Stimulated activated effector memory CD8-positive, alpha-beta T cell treated with anti-CD3 and anti-CD28 coated beads, Interleukin-12 subunit alpha, Interleukin-12 subunit beta, amount 100 ng/mL, for 72 hours (primary cell): Measurements from ENCODE around the gene KRTAP5-1.

Experiments
- ATAC-seq: fragments of 150-1000 bp; cut with Tn5 transposase; 2 replicates; pipeline ENCODE4 v1.10.0; 2021
- DNase-seq, 2 donors: peaks; one replicate each; pipeline ENCODE4 v3.0.0; 2021 to 2022; ENCODE audit warnings: low spot score in 2 of 2
- H3K27ac Mint-ChIP-seq: one replicate; pipeline ENCODE4 v1.8.0; 2022; ENCODE audit warnings: mild to moderate bottlenecking, mixed read lengths
- H3K36me3 Mint-ChIP-seq: one replicate; pipeline ENCODE4 v1.8.0; 2022; ENCODE audit warnings: mild to moderate bottlenecking, mixed read lengths
- H3K4me1 Mint-ChIP-seq: one replicate; pipeline ENCODE4 v1.8.0; 2022; ENCODE audit warnings: mixed read lengths
- H3K4me3 Mint-ChIP-seq: one replicate; pipeline ENCODE4 v1.8.0; 2022; ENCODE audit warnings: mild to moderate bottlenecking, mixed read lengths
- H3K9me3 Mint-ChIP-seq: one replicate; pipeline ENCODE4 v1.8.0; 2022; ENCODE audit warnings: mixed read lengths

The KRTAP5-1 gene

DNA sequence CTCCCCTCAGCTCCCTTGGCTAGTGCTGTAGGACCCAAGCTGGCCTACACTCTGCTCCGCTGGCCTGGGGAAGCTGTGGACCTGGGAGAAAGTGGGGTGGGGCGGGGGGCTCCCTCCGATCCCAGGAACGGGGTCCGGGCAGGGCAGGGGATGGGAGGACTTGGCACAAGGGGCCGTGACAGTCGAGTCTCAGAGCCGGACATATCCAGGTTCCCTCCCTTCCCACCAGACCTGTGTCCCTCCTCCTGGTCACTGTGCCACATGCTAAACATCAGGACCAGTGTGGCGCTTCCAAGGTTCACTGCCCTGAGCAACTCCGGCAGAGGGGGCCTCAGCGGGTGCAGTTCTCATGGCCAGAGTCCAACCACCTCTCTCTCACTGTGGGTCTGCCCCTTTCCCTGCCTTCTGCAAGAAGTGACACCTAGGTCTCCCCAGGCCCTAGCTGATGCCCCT is 15.1 kb downstream of the KRTAP5-1 start:
- Mint-ChIP-seq H3K9me3 (no peaks in the 10 kb centered on the region), H3K4me3 (peak overlapping the region; percentile 53), H3K36me3 (peaks cover 5% of the 10 kb centered on the region), H3K27ac (no peak overlapping the region), H3K4me1 (peaks cover 26% of the 10 kb centered on the region)
- DNase-seq (no peak), ATAC-seq (no peak)

DNA sequence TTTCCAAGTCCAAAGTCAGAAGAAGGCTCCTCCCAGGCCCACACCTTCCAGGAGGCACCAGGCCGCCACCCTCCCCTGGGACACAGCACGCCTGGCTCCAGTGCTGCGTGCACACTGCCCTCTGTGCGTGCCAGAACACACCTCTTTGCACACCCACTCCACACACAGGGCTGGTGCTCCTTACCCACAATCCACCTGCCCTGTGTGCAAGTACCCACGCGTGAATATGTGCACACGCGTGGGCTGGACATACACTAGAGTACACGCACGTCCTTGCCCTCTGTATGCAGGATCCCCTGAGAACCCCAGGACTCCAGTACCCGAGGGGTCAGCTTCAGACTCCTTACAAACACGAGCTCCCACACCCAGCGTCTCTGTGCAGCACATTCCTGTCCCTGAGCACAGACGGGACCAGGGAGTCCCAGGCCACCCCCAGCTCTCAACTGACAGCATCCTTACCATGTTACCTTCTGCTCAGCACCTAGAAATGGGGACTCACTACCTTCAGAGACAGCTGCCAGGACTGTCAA is 15.8 kb downstream of the KRTAP5-1 start:
- DNase-seq, result no peak
- Mint-ChIP-seq H3K4me3 (no peak overlapping the region), H3K27ac (peak overlapping the region; percentile 83)

GRCh38 chr11:1568441-1568911 is 16.6 kb downstream of the KRTAP5-1 start:
- Mint-ChIP-seq H3K4me1 (peaks cover 23% of the 10 kb centered on the region), H3K36me3 (peaks cover 5% of the 10 kb centered on the region), H3K4me3 (no peak overlapping the region), H3K27ac (peak overlapping the region; percentile 83), H3K9me3 (no peaks in the 10 kb centered on the region)
- ATAC-seq (peak; percentile 4), DNase-seq (peak in 1 of 2 donors; percentile 58)

More for the DNA sequence above, 15.8 kb downstream of the KRTAP5-1 start:
- Mint-ChIP-seq H3K4me1 (peaks cover 26% of the 10 kb centered on the region), H3K9me3 (no peaks in the 10 kb centered on the region), H3K36me3 (peaks cover 5% of the 10 kb centered on the region)
- ATAC-seq, result no peak

DNA sequence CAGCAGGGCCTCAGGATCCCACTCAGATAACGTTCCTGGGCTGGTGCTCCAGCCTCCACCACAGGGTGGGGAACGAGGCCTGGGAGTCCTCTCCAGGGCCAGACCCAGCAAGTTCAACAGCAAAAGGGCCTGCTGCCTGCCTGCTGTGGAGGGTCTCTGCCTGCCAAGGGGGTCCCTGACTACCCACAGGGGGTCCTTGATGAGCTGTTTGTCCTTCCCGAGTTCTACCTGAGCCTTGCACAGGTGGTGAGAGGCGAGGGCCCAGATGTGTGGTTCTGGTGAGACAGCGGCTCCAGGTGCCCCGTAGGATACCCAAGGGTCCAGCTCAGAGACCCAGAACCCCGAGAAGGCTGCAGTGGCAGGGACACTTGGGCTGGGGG is 17.4 kb downstream of the KRTAP5-1 start:
- no peak for ATAC-seq
- no peaks in the 10 kb centered on the region for H3K9me3 Mint-ChIP-seq
- H3K4me3 Mint-ChIP-seq, result no peak overlapping the region
- peaks cover 5% of the 10 kb centered on the region for H3K36me3 Mint-ChIP-seq
- peak overlapping the region; percentile 32 for H3K27ac Mint-ChIP-seq
- H3K4me1 Mint-ChIP-seq, result peaks cover 19% of the 10 kb centered on the region
- DNase-seq, result no peak

DNA sequence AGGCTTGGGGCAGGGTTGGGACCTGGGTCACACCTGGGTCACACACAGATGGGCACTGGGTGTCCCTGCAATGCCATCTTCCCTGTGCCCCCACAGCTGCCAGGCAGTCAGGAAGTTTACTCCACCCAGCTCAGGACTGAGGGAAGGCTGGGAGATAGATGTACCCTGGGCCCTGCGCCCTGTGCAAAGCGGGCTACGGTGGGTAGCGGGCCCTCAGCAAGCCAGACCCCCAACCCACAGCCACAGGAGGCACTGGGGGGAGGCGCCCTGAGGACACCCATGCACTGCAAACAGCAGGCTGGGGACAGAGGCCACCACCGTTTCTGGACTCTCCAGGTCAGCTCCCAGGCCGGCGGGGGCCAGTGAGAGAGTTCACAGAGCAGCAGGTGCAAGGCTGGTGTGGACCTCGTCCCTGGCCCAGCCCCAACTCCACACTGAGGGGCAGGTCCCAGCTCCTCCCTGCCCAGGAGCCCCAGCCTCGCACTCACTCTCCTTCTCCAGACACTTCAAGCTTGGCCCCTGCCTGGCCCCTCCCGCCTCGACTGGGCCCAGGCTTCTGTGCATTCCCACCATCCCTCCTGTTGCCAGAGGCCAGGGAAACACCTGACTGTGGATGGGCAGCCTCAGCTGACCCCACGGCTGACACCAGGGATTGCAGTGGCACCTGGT is 17.9 kb downstream of the KRTAP5-1 start:
- no peaks in the 10 kb centered on the region for H3K9me3 Mint-ChIP-seq
- H3K4me3 Mint-ChIP-seq, result no peak overlapping the region
- peaks cover 5% of the 10 kb centered on the region for H3K36me3 Mint-ChIP-seq
- peak overlapping the region; percentile 32 for H3K27ac Mint-ChIP-seq
- DNase-seq, result no peak
- no peak for ATAC-seq
- peaks cover 19% of the 10 kb centered on the region for H3K4me1 Mint-ChIP-seq

GRCh38 chr11:1566381-1567051 is 18.6 kb downstream of the KRTAP5-1 start:
- Mint-ChIP-seq H3K4me1 (peaks cover 19% of the 10 kb centered on the region), H3K9me3 (no peaks in the 10 kb centered on the region)
- ATAC-seq, result no peak

GRCh38 chr11:1565904-1566247 is 19.2 kb downstream of the KRTAP5-1 start:
- peaks cover 19% of the 10 kb centered on the region for H3K4me1 Mint-ChIP-seq
- ATAC-seq, result no peak
- H3K4me3 Mint-ChIP-seq, result no peak overlapping the region
- peaks cover 5% of the 10 kb centered on the region for H3K36me3 Mint-ChIP-seq
- H3K27ac Mint-ChIP-seq, result no peak overlapping the region
- no peak for DNase-seq
- H3K9me3 Mint-ChIP-seq, result no peaks in the 10 kb centered on the region

More at GRCh38 chr11:1566381-1567051, 18.6 kb downstream of the KRTAP5-1 start:
- peaks cover 5% of the 10 kb centered on the region for H3K36me3 Mint-ChIP-seq
- no peak for DNase-seq
- H3K4me3 Mint-ChIP-seq, result no peak overlapping the region
- H3K27ac Mint-ChIP-seq, result peak overlapping the region; percentile 32

DNA sequence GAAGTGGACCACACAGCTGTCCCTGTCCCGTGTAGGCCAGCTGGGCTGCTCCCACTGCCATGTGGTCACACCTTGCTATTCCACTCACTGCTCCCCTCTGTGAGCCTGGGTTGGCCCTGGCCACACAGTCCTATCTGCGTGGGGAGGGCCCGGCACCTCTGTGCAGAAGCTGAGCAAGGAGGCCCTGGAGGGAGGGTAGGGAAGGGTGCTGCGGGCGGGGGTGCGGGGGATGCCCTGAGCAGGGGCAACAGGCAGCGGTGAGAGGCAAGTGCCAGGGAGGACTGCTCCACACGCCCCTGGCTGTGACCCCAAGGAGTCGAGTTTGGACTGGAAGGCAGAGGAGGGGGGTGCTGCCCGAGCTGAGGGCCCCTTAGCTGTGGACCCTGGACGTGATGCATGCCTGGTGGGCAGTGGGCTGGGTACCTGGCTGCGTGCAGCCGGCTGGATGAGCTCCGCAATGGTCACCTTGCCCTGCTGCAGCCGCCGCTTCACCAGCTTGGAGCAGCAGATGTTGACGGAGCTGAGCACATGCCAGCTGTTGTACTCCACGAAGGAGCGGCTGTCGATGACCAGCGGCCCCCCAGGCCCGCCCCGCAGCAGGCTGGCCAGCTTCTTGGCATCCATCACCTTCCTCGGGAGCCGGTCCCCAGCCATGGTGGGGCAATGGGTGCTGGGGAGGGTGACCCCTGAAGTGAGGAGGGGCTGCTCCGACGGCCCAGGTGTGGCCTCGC is 19.7 kb downstream of the KRTAP5-1 start:
- Mint-ChIP-seq H3K36me3 (peaks cover 5% of the 10 kb centered on the region), H3K4me3 (no peak overlapping the region), H3K27ac (no peak overlapping the region), H3K4me1 (peaks cover 19% of the 10 kb centered on the region), H3K9me3 (no peaks in the 10 kb centered on the region)
- no peak for DNase-seq
- no peak for ATAC-seq

DNA sequence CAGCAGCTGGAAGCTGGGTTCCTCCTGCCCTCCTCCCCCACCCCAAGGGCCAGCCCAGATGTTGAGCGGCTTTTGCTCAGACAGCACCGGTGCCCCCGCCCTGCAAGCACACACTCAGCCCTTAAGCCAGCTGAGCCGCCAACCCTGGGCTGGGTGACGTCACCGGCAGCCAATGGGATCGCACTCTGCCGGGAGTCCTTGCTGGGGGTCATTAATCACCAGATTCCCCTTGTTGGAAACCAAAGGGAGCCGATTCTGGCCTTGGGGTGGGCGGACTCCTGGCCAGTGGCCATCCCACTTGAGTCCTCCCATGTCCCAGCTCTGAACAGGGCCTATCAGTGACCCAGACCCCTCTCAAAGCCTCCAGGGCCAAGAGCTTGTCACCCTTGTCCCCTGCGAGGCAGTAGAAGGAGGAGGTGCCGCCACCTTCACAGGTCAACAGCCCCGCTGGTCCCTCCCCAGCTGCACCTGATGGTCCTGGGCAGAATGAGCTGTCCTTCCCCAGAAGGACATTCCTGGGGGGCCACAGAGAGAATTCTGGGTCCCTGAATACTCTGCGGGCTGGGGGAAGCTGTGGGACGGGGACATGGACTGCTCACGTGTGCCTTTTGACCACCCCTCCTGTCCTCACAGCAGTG is 20.4 kb downstream of the KRTAP5-1 start:
- H3K36me3 Mint-ChIP-seq, result peaks cover 4% of the 10 kb centered on the region
- ATAC-seq (no peak), DNase-seq (no peak)
- H3K4me3 Mint-ChIP-seq, result no peak overlapping the region
- H3K4me1 Mint-ChIP-seq, result peaks cover 14% of the 10 kb centered on the region
- H3K9me3 Mint-ChIP-seq, result no peaks in the 10 kb centered on the region
- H3K27ac Mint-ChIP-seq, result no peak overlapping the region

GRCh38 chr11:1563697-1564534 is 21.2 kb downstream of the KRTAP5-1 start:
- no peak overlapping the region for H3K4me3 Mint-ChIP-seq
- H3K36me3 Mint-ChIP-seq, result no peaks in the 10 kb centered on the region
- no peak for ATAC-seq
- H3K9me3 Mint-ChIP-seq, result no peaks in the 10 kb centered on the region
- H3K4me1 Mint-ChIP-seq, result peaks cover 7% of the 10 kb centered on the region
- no peak for DNase-seq
- no peak overlapping the region for H3K27ac Mint-ChIP-seq

DNA sequence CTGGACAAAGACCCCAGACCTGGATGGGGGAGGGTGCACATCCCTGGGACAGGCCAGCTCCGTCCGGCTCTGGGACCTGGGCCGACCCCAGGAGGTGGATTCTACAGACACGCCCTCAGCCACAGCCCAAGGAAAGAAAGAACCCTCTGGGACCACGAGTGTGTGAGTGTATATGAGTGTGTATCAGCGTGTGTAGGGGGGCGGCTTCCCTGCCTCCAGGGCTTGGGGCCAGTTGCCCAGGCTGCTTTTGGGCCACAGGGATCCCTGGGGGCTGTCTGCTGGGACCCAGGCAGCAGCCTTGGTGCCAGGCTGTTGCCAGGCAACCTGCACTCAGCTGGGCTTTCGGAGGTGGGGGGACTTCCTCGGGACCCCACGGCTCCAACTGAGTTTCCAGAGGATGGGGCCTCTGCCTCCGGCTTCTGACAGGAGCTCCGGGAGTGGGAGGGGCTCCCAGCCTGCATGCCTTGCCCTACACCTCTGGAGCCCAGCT is 21.9 kb downstream of the KRTAP5-1 start:
- Mint-ChIP-seq H3K4me3 (no peak overlapping the region), H3K9me3 (no peaks in the 10 kb centered on the region), H3K36me3 (no peaks in the 10 kb centered on the region), H3K27ac (no peak overlapping the region), H3K4me1 (no peaks in the 10 kb centered on the region)
- ATAC-seq (no peak), DNase-seq (no peak)

DNA sequence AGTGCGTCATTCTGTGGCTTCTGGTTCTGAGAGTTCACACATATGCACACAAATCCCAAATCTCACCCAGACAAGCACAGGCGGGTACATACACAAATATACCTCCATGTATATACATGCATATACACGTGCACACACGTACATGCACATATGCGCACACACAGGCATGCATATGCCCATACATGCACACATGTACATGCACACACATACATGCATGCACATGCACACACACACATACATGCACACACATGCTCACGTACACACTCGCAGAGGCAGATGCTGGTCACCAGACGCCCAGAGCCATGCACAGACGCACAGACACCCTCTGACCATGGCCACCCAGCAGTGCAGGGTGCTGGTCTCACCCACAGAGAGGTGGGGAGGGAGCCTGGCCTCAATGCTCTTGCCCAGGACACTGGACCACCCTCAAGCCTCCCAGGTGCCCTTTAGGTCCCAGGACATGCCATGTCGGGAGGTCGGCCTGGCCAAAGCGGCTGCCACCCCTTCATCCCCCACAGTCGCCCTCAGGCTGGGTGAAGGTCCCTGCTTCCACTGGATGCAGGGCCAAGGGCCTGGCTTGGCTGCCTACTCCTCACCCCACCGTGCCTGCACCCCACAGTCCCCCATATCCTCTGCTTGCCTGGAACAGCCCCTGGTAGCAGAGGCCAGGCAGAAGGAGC is 22.5 kb downstream of the KRTAP5-1 start:
- H3K4me3 Mint-ChIP-seq, result no peak overlapping the region
- no peaks in the 10 kb centered on the region for H3K36me3 Mint-ChIP-seq
- no peaks in the 10 kb centered on the region for H3K4me1 Mint-ChIP-seq
- no peak for DNase-seq
- ATAC-seq, result no peak
- H3K27ac Mint-ChIP-seq, result no peak overlapping the region
- no peaks in the 10 kb centered on the region for H3K9me3 Mint-ChIP-seq

- Mint-ChIP-seq H3K36me3 (no peaks in the 10 kb centered on the region), H3K4me3 (no peak overlapping the region), H3K9me3 (no peaks in the 10 kb centered on the region), H3K27ac (no peak overlapping the region), H3K4me1 (no peaks in the 10 kb centered on the region)
- ATAC-seq, result no peak
- DNase-seq, result no peak
These were observed 23.1 kb downstream of the KRTAP5-1 start for GRCh38 chr11:1561955-1562354.

DNA sequence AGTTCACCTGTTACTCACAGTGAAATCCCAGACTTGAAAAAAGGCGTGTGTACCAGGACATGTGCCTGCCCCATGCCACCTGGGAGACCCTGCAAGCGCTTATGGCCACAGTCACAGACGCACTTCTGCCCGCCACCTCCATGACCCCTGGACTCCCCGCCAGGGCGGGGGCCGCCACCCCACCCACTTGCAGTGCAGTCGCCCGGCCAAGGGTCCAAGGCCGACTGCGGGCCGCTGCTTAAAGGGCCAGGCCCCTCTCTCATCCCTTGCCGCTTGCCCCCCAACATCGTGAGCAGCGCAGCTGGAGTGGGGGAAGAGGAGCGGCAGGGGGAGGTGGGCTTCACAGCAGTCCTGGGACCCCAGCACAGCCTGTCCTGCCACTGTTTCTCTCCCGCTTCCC is 23.8 kb downstream of the KRTAP5-1 start:
- Mint-ChIP-seq H3K9me3 (no peaks in the 10 kb centered on the region), H3K36me3 (no peaks in the 10 kb centered on the region), H3K27ac (no peak overlapping the region), H3K4me3 (no peak overlapping the region), H3K4me1 (no peaks in the 10 kb centered on the region)
- ATAC-seq (no peak), DNase-seq (no peak)
